NCI-H2081 treated with DMSO at 0.1 percent for 48 hours (cell line): ENCODE data around the gene TNFAIP2.

Source experiments
- DNase-seq: peaks from one replicate; lab custom pipeline; 2025; lab: John Stamatoyannopoulos, UW

The TNFAIP2 gene

GRCh38 chr14:103122585-103122946, 695 bp upstream of the TNFAIP2 start:
- no peak for DNase-seq

GRCh38 chr14:103123634-103124500, 606 bp downstream of the TNFAIP2 start:
- no peak for DNase-seq

DNA sequence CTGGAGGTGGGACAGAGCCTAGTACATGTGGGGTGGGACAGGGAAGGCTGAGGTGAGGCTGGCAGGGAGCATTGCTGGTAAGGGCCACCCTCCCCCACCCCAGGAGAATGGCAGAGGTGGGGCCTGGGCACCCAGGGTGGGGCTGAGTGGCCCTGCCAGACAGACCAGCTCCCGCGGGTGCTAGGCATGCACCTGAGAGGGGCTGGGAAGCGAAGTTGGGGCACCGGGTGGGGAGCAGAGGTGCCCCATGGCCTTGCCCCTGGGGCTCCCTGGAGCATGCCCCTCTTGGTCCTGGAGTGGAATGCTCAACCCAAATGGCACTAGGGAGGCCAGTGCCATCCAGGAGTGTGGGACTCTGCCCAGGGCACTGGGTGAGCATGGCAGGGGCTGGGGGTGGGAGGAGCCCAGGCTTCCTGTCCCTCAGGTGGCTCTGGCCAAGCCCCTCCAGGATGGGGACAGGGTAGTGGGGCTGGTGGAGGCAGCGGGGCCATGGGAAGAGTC, 1.3 kb downstream of the TNFAIP2 start:
- no peak for DNase-seq

DNA sequence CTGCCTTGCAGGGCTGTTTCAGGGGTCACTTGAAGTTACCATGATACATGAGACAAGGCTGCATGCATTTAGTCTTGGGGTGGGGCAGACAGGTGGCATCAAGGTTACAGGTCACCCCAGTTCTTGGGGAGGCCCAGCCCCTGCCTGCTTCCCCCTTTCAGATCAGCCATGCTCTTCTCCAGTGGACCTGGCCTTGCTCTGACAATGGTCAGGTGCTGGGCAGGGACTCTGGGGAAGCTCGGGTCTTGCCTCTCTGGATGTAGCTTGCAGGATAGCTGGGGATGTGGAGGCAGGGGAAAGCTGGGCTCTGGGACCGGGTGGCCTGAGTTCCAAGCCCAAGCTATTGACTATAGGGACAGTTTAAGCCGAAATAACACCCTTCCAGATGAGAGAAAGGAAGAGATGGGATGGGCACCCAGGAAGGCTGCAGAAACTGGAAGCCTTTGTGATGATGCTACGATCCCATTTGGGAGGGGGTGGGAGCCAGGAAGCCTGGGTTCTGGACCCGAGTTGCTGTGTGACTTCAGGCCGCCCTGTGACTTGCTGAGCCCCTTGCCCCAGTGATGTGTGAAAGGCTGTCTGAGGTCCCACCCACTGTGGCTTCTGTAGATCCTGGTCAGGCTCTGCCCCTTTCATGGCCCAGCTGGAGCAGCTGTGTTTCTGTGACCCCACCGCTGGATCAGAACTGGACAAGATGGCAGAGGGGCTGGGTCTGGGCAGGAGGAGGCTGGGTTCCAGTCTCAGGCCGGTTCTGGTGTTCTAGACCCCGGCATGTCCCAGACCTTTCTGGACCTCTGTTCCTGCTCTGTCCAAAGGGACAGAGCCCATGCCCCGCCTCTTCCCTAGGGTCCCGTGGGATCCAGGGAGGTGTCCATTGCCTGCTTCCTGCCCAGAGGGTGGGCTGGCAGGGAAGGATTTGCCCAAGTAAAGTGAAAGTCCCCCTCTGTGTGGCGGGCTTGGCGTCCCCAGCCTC, 2.1 kb downstream of the TNFAIP2 start:
- no peak for DNase-seq

GRCh38 chr14:103126088-103126872, 3.0 kb downstream of the TNFAIP2 start:
- no peak for DNase-seq

- no peak for DNase-seq
These were observed 3.6 kb downstream of the TNFAIP2 start for GRCh38 chr14:103126873-103127304.

GRCh38 chr14:103127356-103127755, 4.1 kb downstream of the TNFAIP2 start:
- no peak for DNase-seq

- no peak for DNase-seq
These were observed 4.8 kb downstream of the TNFAIP2 start for GRCh38 chr14:103127861-103128598.

DNA sequence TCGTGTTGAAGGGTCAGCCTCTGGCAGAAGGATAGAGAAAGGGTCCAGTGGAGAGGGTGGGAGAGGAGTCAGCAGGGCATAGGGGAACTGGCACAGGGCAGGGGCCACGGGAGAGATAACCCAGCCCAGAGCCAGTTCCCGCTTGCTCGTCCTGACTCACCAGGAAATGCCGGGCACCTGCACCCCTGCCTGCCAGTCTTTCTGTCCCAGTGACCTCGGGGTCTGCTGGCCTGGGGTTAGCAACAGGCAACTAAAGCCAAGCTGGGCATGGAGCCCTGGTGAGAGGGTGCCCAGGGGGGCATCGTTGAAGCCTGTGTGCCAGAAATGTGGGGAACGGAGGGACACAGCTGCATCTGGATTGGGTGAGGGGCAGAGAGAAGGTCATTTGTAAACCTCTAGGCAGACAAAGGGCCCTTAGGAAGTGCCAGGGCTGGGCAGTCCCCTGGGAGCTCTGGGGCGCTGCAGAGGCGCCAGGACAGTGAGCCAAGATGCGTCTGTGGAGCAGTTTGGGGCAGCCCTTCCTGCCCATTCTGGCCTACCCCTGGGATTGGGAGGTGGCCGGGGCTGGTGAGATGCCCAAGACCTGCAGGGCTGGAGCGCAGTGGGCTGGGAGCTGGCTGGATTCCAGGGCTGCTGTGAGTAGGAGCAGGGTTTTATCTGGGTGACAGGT, 5.5 kb downstream of the TNFAIP2 start:
- no peak for DNase-seq

DNA sequence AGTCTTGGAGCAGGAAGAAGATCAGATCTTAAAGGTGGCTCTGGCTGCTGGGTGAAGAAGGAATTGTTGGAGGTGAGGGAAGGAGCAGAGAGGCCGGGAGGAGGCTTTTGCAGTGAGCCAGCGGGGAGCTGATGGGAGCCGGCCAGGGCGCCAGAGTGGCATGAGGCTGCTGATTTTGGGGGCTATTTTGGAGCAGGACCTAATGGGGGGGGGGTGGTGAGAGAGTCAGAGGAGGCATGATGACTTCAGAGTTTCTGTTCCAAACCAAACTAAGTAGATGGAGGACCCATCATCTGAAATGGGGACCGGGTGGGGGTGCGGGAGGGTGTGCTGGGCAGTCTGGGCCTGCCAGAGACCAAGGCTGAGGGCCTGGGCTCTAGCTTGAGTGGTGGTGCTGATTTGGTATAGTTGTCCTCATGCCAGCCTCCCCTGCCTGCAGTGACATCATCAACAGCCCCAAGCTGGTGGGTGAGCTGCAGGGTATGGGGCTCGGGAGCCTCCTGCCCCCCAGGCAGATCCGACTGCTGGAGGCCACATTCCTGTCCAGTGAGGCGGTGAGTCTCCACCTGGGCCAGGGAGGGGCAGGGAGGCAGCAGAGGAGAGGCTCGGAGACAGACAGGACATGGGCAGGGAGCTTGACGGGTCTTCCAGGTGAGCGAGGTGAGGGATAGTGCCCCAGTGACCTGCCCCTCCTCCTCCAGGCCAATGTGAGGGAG, 6.2 kb downstream of the TNFAIP2 start:
- no peak for DNase-seq

- DNase-seq: no peak
These were observed 6.9 kb downstream of the TNFAIP2 start for GRCh38 chr14:103130017-103130764.

DNA sequence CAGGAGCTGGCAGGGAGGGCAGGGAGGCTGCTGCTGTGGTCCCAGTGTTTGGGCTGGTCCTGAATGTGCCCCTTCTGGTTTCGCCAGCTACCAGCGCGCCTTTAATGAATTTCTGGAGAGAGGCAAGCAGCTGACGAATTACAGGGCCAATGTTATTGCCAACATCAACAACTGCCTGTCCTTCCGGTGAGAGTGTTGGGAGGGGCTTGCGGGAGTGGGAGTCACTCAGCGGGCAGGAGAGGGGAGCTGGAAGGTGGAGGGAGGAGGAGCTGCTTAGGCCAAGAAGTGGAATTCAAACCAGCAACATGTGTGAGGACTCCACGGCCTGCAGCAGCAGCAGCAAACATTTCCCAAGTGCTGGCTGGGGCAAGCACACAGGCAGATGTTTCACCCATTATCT, 7.7 kb downstream of the TNFAIP2 start:
- DNase-seq: no peak

DNA sequence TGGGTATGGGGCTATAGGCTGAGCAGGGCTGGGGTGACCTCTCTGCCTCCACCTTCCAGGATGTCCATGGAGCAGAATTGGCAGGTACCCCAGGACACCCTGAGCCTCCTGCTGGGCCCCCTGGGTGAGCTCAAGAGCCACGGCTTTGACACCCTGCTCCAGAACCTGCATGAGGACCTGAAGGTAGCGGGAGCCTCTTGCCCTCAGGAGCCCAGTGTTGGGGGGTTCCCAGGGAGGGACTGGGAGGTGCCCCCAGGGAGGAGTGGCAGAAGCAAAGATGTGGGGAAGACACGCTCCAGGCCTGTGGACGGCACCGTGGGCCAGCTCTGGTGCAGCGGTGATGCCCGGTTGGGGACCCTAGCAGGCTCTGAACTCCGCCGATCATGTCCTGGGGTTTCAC, 8.3 kb downstream of the TNFAIP2 start:
- no peak for DNase-seq

DNA sequence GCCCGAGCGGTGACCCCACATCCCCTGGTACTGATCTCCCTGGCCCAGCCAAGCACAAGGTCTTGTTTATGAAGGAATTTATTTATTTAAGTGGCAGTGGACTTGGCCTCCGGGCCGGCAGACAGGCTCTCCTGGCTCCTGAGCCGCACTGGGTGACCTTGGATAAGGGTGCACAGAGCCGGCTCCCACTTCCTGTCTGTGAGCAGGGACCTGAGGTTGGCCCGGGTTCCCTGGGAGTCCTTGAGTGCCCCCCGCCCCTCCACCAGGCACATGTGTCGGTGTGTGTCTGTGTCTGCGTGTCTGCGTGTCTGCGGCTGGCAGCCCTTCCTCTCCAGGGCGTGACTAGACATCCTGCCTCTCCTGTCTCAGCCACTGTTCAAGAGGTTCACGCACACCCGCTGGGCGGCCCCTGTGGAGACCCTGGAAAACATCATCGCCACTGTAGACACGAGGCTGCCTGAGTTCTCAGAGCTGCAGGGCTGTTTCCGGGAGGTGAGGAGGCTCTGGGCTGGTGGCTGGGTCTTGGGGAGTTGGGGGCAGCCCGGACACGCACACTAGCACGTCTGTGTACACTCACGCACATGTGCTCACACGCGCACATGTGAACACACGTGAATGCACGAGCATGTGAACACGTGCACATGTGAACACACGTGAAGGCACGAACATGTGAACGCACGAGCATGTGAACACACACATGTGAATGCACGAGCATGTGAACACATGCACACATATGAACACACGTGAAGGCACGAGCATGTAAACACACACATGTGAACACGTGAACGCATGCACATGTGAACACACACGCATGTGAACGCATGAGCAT, 9.3 kb downstream of the TNFAIP2 start:
- no peak for DNase-seq

GRCh38 chr14:103133210-103134140, 10.2 kb downstream of the TNFAIP2 start:
- no peak for DNase-seq

GRCh38 chr14:103134405-103134804, 11.1 kb downstream of the TNFAIP2 start:
- DNase-seq: no peak

- no peak for DNase-seq
These were observed 11.7 kb downstream of the TNFAIP2 start for GRCh38 chr14:103134919-103135318.
